GM19328 (cell line): ENCODE measurements around the gene TUBB2A.
"Not testable (repeated sequence)": the region's sequence is repeated elsewhere in the genome, so short reads cannot be mapped to it uniquely, and the experiment has no call there.

Experiments used
- ATAC-seq: cut with Tn5 transposase; IDR thresholded peaks from one replicate; pipeline ENCODE4 v1.9.1; 2021; ENCODE audit warnings: mild to moderate bottlenecking, moderate library complexity; ENCODE audit not compliant: unreplicated experiment

TUBB2A gene

DNA sequence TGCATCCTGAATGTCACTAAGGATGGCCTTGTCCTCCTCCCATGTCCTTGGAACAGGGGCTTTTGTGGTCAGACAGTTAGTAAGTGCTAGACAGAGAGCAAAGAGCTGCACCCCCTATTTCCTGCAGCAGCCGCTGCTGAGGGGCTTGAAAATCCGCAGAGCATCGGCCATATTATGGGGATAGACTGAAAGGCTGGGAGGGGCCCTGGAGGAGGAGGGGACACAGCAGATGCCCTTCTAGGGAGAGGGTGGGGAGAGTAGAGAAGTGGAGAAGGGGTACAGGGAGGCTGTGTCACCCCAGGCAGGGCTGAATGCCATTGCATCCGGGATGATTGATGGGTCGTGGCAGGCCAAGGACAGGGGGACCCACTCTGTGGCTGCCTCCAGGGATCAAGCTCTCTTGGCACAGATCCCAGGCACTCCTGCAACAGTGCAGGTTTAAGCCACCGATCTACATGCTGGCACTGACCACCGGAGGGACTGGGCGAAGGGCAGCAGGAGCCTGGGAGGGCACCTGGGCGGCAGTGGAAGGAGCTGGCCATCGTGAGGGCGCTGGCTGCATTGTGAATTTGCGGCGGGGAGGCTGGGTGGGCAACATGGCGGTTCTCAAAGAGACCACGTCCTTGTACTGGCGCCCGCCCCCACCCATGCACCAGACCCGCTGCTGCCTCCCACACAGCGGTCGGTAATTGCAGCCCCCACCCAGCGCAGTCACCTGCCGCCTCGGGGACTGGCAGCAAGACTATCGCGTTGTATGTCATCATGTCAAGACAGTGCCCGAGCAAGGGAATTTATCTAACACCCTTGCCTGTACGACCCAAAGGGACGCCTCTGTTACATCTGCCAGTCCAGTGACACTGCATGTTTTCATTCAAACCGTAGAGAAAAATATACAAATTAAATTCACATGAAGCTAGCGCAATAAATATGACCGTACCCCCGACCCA is 887 bp downstream of the TUBB2A start:
- ATAC-seq: not testable (repeated sequence)

DNA sequence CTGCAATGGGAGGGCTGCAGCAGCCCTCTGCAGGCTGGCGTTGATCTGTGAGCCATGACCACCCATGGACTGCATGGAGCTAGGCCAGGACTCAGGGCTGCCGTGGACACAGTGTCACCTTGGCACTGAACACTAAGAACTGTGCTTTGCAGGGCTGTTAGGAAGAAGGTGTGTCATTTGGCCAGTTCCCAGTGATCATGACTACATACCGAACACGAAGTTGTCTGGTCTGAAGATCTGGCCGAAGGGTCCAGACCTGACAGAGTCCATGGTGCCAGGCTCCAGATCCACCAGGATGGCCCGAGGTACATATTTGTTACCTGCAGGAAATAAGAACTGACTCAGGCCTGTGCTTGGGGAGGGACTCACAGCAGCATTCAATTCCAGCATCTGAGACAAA is 1.9 kb downstream of the TUBB2A start:
- ATAC-seq: not testable (repeated sequence)

DNA sequence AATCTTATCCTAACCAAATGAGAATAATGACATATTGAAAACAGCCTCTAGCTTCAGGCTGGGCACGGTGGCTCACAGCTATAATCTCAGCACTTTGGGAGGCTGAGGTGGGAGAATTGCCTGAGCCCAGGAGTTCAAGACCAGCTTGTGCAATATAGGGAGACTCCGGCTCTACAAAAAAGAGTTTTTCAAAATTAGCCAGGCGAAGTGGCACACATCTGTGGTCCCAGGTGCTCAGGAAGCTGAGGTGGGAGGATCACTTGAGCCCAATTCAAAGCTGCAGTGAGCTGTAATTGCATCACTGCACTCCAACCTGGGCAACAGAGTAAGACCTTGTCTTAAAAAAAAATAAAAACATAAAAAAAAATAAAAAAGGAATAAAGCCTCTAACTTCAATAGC is 4.7 kb downstream of the TUBB2A start:
- ATAC-seq: no peak

DNA sequence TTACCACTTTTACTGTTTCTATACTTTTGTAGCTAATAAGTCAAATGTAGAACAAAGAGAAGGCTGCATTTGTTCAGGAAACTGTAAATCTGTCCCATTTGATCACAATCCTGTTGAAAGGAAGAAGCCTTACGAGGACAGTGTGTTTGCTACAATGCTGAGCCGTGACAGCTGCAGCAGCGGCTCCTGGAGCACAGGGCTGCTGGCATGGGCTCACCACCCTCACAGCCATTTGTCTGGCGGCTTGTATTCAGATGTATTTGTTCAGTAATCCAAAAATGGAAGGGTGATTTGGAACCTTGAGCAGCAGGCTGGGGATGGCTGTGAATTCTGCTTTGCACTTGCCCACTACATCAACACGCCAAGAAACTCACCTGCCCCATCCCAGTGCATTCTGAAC is 5.7 kb downstream of the TUBB2A start:
- no peak for ATAC-seq

GRCh38 chr6:3147914-3148757 is 9.2 kb downstream of the TUBB2A start:
- no peak for ATAC-seq

- ATAC-seq: no peak
Observed at GRCh38 chr6:3144571-3144970, 12.8 kb downstream of the TUBB2A start.

DNA sequence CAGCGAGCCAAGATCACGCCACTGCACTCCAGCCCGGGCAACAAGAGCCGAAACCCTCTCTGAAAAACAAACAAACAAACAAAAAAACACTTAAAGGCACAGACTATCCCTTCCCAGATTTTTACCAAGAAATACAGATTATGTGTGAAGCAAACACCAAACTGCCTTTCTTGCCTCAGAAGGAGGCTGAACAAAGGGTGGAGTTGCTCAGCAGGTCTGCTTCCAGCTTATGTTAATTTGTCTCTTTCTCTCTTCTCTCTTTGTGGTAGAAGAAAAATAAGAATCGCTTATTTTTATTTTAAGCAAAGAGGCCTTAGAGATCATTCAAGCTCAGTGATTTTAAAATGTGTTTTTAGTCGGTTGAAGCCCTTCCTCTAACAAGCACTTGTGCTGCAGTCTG is 14.2 kb downstream of the TUBB2A start:
- ATAC-seq: no peak

DNA sequence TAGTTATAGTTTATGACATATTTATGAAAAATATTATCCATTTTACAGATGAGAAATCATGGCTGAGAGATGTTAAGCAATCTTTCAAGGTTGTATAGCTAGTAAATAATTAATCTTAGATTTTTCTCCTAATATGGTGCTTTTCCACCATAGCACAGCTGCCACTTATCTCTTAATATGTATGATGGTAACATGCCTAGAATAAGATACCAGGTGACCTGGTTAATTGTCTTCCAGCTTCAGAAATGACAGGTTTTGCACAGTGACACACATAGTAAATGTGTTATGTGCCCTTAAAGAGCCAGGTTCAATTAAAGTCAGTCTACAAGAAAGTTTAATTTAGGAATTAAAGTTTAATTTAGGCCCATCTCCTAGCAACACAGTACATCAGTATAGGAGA is 14.8 kb downstream of the TUBB2A start:
- no peak for ATAC-seq

DNA sequence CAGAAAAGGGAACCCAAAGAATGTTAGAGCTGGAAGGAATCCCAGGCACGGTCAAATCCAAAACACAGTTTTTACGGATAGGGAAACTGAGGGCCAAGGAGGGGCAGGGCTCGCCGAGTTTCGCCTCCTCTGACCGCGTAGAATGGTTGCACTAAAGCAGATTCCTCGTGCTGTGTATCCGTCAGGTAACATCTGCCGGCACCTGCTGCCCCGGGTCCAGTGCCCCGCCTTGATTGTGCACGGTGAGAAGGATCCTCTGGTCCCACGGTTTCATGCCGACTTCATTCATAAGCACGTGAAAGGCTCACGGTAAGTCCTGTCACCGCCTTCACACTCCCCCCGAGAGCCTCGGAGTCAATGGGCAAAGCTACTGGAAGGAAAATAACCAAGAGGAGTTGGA is 17.1 kb downstream of the TUBB2A start:
- ATAC-seq: no peak

DNA sequence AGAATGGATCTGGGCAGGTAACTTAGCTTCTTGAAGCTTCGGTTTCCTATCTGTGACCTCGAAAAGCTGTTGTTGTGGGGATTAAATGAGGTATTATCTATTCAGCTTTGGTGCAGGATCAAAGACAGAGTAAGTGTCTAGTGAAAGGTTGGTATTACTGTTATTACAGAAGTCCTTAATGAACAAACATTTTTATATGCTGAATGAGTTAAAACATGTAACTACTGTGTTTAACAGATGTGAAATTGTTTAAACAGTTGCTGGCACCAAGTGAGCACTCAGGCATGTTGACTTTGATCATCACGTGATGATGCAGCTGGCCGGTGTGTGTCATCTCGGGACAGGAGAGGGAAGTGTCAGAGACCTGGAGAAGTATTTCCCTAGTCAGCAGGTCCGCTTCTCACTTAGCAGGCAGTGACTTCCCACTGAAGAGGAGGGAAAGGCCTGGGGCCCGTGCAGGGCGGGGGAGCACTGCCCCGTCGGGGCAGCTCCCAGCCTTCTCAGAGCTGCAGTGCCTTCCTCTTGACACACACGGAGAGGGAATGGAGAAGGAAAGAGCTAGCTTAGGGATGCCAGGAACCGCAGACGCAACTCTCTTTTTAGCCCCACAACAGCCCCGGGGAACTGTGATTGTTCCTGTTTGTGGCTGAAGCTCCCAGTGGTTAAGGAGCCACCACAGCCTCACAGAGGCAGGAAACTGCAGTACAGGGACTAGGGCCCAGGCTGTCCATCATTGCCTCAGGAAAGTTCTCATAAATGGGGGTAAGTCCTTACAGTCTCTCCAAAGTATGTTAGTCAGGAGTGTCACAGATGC is 18.0 kb downstream of the TUBB2A start:
- ATAC-seq: no peak

GRCh38 chr6:3138341-3138740 is 19.0 kb downstream of the TUBB2A start:
- ATAC-seq: no peak

DNA sequence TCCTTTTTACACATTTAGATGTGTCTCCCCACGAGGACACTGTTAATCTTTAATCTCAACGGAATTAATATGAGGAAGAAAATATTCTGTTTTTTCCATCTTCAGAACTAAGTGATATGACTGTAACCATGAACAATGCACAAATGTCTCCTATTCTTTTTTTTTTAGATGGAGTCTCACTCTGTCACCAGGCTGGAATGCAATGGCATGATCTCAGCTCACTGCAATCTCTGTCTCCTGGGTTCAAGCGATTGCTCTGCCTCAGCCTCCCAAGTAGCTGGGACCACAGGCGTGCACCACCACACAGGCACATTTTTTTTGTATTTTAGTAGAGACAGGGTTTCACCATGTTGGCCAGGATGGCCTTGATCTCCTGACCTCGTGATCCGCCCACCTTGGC is 19.5 kb downstream of the TUBB2A start:
- ATAC-seq: not testable (repeated sequence)

DNA sequence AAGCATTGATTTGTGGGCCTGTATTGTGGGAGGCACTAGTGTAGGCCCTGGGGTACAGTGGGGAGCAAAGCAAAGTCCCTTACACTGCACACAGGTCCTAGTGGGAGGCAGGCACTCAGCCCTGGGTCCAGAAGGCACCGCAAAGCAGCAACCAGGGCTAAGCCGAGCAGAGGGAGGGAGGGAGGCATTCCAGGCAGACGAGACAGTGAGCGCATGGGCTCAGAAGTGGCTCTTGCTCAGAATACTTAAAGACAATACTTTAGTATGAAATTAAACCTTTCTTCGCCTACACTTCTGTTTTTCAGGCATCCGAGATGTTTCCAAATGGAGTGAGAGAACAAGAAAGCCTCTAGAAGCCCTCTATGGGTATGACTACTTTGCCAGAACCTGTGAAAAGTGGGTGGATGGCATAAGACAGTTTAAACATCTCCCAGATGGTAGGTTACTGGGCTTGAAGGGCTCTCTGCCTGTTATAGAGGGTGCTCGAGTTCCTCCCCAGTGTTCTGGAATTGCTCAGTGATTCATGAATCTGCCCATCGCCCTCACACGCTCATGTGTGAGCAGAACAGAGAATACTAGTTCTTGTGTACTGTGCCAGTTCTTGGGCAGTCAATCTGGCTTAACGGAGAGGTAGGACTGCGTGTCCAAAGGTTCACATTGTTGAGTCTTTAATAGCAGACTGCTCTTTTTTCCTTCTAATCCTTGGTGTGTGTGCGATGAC is 20.1 kb downstream of the TUBB2A start:
- no peak for ATAC-seq

- ATAC-seq: no peak
Observed at GRCh38 chr6:3136292-3137011, 20.9 kb downstream of the TUBB2A start.

- ATAC-seq: no peak
Observed at GRCh38 chr6:3135668-3136291, 21.6 kb downstream of the TUBB2A start.

- no peak for ATAC-seq
Observed at GRCh38 chr6:3133515-3133914, 23.8 kb downstream of the TUBB2A start.

DNA sequence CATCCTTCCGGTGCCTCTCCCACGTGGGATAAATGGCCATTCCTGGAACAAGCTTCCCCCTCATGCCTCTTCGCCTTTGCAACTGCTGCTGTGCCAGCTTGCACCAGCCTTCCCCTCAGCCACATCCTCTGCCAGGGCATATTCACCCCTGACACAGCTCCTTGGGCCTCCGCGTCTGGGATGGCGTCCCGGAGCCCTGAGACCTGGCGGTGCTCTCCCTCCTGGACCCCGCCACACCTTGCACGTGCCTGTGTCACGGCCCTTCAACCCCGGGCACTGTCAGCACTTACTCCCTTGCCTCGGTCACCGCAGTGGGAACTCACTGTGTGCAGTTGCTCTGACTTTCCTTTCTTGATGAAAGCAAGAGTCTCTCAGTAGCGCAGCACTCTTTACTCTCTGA is 25.6 kb downstream of the TUBB2A start:
- ATAC-seq: no peak

GRCh38 chr6:3128356-3129108 is 28.8 kb downstream of the TUBB2A start:
- no peak for ATAC-seq

DNA sequence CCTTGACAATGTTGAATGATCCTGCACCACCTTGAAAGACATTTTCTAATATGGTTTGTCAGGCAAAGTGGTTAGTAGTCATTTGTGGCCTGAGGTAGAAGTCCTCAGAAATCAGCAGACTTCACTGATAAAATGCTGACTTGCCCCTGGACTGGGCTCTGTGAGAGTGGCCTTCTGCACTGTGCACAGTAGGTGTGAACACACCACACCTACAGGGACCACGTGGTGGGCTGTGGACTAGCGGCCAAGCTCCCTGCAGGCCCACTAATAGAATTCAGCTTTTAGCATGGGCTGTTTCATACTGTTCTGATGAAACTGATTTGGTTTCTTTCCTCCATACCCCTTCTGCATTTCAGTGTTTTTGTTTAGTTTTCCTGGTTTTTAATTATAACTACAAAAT is 31.5 kb downstream of the TUBB2A start:
- ATAC-seq: no peak
